Measurements from ENCODE around the gene NNAT. TPM values are rescaled to one million over a fixed set of nuclear protein-coding genes. Genes with fewer than 3 reads are reported as not detected.

NNAT gene
- polyA plus RNA-seq, 1 donor from 2014 or later, result 996 TPM

GRCh38 chr20:37492096-37492625, 28.9 kb upstream of the NNAT start:
- TF ChIP-seq TAF1 (IDR thresholded peaks at IDR 0.05; ENCODE audit: low read depth) (no peak), EZH2 (IDR thresholded peaks at IDR 0.05; ENCODE audit: borderline replicate concordance, insufficient read depth, low read length, poor library complexity, severe bottlenecking) (no peak), MXI1 (conservative IDR thresholded peaks at IDR 0.05; ENCODE audit: poor library complexity, severe bottlenecking) (no peak), SMC3 (conservative IDR thresholded peaks at IDR 0.05; ENCODE audit: poor library complexity) (no peak), EP300 (conservative IDR thresholded peaks at IDR 0.05; ENCODE audit: poor library complexity, severe bottlenecking) (no peak), POLR2AphosphoS5 (IDR thresholded peaks at IDR 0.05) (no peak), CTCF (IDR thresholded peaks at IDR 0.05; ENCODE audit: poor library complexity, severe bottlenecking) (no peak), RAD21 (conservative IDR thresholded peaks at IDR 0.05) (no peak)
- TF ChIP-seq, protein P1, sequence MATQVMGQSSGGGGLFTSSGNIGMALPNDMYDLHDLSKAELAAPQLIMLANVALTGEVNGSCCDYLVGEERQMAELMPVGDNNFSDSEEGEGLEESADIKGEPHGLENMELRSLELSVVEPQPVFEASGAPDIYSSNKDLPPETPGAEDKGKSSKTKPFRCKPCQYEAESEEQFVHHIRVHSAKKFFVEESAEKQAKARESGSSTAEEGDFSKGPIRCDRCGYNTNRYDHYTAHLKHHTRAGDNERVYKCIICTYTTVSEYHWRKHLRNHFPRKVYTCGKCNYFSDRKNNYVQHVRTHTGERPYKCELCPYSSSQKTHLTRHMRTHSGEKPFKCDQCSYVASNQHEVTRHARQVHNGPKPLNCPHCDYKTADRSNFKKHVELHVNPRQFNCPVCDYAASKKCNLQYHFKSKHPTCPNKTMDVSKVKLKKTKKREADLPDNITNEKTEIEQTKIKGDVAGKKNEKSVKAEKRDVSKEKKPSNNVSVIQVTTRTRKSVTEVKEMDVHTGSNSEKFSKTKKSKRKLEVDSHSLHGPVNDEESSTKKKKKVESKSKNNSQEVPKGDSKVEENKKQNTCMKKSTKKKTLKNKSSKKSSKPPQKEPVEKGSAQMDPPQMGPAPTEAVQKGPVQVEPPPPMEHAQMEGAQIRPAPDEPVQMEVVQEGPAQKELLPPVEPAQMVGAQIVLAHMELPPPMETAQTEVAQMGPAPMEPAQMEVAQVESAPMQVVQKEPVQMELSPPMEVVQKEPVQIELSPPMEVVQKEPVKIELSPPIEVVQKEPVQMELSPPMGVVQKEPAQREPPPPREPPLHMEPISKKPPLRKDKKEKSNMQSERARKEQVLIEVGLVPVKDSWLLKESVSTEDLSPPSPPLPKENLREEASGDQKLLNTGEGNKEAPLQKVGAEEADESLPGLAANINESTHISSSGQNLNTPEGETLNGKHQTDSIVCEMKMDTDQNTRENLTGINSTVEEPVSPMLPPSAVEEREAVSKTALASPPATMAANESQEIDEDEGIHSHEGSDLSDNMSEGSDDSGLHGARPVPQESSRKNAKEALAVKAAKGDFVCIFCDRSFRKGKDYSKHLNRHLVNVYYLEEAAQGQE (IDR thresholded peaks at IDR 0.05; ENCODE audit: borderline replicate concordance), result no peak
- H3K9me2 ChIP-seq (ENCODE audit: insufficient read depth, low read length), result no peaks in the 10 kb centered on the region
- no peaks in the 10 kb centered on the region for H3F3A ChIP-seq (ENCODE audit: insufficient read depth, low read length, poor library complexity, severe bottlenecking)
- no peaks in the 10 kb centered on the region for H3K27me3 ChIP-seq (ENCODE audit: insufficient read depth, low read depth, low read length)
- no peak overlapping the region for H3K9ac ChIP-seq (ENCODE audit: low read length)
- H3K79me2 ChIP-seq (replicated peaks; ENCODE audit: insufficient read depth, low read length), result no peaks in the 10 kb centered on the region
- H3K9me3 ChIP-seq (ENCODE audit: low read length), result no peaks in the 10 kb centered on the region
- no peak overlapping the region for H3K4me2 ChIP-seq (ENCODE audit: low read length)
- no peaks in the 10 kb centered on the region for H4K20me1 ChIP-seq (ENCODE audit: insufficient read depth)
- H2AFZ ChIP-seq (ENCODE audit: low read depth, low read length), result no peak overlapping the region
- no peak overlapping the region for H3K27ac ChIP-seq (ENCODE audit: low read length)
- H3K4me3 ChIP-seq (ENCODE audit: low read length), result no peak overlapping the region
- H3K36me3 ChIP-seq (ENCODE audit: insufficient read depth, low read length), result no peaks in the 10 kb centered on the region

DNA sequence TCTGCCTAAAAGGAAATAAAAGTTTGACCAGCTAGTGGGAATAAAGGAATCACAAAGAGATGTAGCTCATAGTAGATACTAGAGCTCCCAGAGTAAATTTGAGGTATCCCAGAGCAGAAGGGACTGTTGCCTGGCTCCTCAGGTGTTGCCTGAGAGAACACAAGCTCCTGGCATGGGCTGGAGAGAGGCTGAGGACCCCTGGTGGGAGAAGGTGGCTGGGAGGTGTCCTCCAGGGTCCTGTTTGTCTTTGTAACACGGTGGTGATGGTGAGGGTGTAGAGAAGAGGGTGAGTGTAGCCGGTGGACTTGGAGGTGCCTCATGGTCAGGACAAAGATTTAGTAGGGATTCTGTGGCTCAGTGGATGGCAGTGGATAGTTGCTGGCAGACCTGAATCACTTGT, 28.1 kb upstream of the NNAT start:
- no peaks in the 10 kb centered on the region for H3K27me3 ChIP-seq (ENCODE audit: insufficient read depth, low read depth, low read length)
- no peaks in the 10 kb centered on the region for H3K9me3 ChIP-seq (ENCODE audit: low read length)
- no peak overlapping the region for H3K27ac ChIP-seq (ENCODE audit: low read length)
- H3K4me2 ChIP-seq (ENCODE audit: low read length), result no peak overlapping the region
- no peak overlapping the region for H2AFZ ChIP-seq (ENCODE audit: low read depth, low read length)
- H3K36me3 ChIP-seq (ENCODE audit: insufficient read depth, low read length), result no peaks in the 10 kb centered on the region
- no peak overlapping the region for H3K9ac ChIP-seq (ENCODE audit: low read length)
- H3K79me2 ChIP-seq (replicated peaks; ENCODE audit: insufficient read depth, low read length), result no peaks in the 10 kb centered on the region
- TF ChIP-seq SMC3 (conservative IDR thresholded peaks at IDR 0.05; ENCODE audit: poor library complexity), result no peak
- TF ChIP-seq, protein P1 (IDR thresholded peaks at IDR 0.05; ENCODE audit: borderline replicate concordance), result no peak
- no peak for TF ChIP-seq RAD21 (conservative IDR thresholded peaks at IDR 0.05)
- no peak for TF ChIP-seq EP300 (conservative IDR thresholded peaks at IDR 0.05; ENCODE audit: poor library complexity, severe bottlenecking)
- no peak for TF ChIP-seq TAF1 (IDR thresholded peaks at IDR 0.05; ENCODE audit: low read depth)
- no peak for TF ChIP-seq CTCF (IDR thresholded peaks at IDR 0.05; ENCODE audit: poor library complexity, severe bottlenecking)
- TF ChIP-seq MXI1 (conservative IDR thresholded peaks at IDR 0.05; ENCODE audit: poor library complexity, severe bottlenecking), result no peak
- TF ChIP-seq EZH2 (IDR thresholded peaks at IDR 0.05; ENCODE audit: borderline replicate concordance, insufficient read depth, low read length, poor library complexity, severe bottlenecking), result no peak
- TF ChIP-seq POLR2AphosphoS5 (IDR thresholded peaks at IDR 0.05), result no peak
- no peak overlapping the region for H3K4me3 ChIP-seq (ENCODE audit: low read length)
- H3K9me2 ChIP-seq (ENCODE audit: insufficient read depth, low read length), result no peaks in the 10 kb centered on the region
- no peaks in the 10 kb centered on the region for H3F3A ChIP-seq (ENCODE audit: insufficient read depth, low read length, poor library complexity, severe bottlenecking)
- H4K20me1 ChIP-seq (ENCODE audit: insufficient read depth), result no peaks in the 10 kb centered on the region

Data from neural cell (in vitro differentiated cells).